ENCODE results near the gene OSBPL5.

GRCh38 chr11:3044915-3045314, 120.2 kb downstream of the OSBPL5 start:
- TF ChIP-seq POLR2A (IDR thresholded peaks at IDR 0.05; ENCODE audit: low read depth), result no peak
- no peak for TF ChIP-seq CTCF (IDR thresholded peaks at IDR 0.05)
